ENCODE measurements around the gene ABCB9. TPM values are rescaled to one million over a fixed set of nuclear protein-coding genes. Genes with fewer than 3 reads are reported as not detected.

ABCB9 gene
- total RNA-seq, 1 experiment from 2014 or later, result 4.6 TPM

GRCh38 chr12:122948605-122949004, 17.7 kb downstream of the ABCB9 start:
- no peaks in the 10 kb centered on the region for H3K79me1 ChIP-seq (ENCODE audit: insufficient read depth, low read depth, low read length, poor library complexity, severe bottlenecking)
- H3K18ac ChIP-seq (ENCODE audit: insufficient read length, low read depth, low read length), result no peak overlapping the region
- no peak overlapping the region for H4K91ac ChIP-seq (ENCODE audit: insufficient read length, low read depth, low read length)
- no peaks in the 10 kb centered on the region for H3K23me2 ChIP-seq (ENCODE audit: insufficient read length, low read depth, low read length, poor library complexity, severe bottlenecking)
- Mint-ChIP-seq H3K4me1 (peaks cover 0 to 11% of the 10 kb centered on the region in 2 experiments; a peak in 2 of 4 replicates), H3K9me3 (no peaks in the 10 kb centered on the region), H3K36me3 (ENCODE audit: insufficient read depth in 1 of 3, low read depth in 3 of 3) (no peaks in the 10 kb centered on the region), H3K27ac (no peak overlapping the region), H3K4me3 (no peak overlapping the region), H3K27me3 (ENCODE audit: low read depth) (peaks cover 73% of the 10 kb centered on the region)
- no peak overlapping the region for H2AK5ac ChIP-seq (ENCODE audit: insufficient read length, low read length)
- H3K9ac ChIP-seq (ENCODE audit: extremely low read depth, insufficient read length, low read length), result no peak overlapping the region
- no peak overlapping the region for H4K5ac ChIP-seq (ENCODE audit: insufficient read length, low read depth, low read length)
- H3K9me3 ChIP-seq (ENCODE audit: control insufficient read depth, low read depth, low read length), result no peaks in the 10 kb centered on the region
- H3K79me2 ChIP-seq (ENCODE audit: insufficient read depth, low read length), result no peaks in the 10 kb centered on the region
- peaks cover 3% of the 10 kb centered on the region for H4K20me1 ChIP-seq (ENCODE audit: control insufficient read depth, insufficient read depth, insufficient read length)
- H2BK120ac ChIP-seq (ENCODE audit: low read depth, low read length, poor library complexity, severe bottlenecking), result no peak overlapping the region
- H3K14ac ChIP-seq (ENCODE audit: insufficient read depth, low read length), result no peak overlapping the region; the same call in 1 of the 2 replicates
- no peak overlapping the region for H2BK12ac ChIP-seq (ENCODE audit: insufficient read length, low read depth, low read length)
- H2BK15ac ChIP-seq (ENCODE audit: low read depth, low read length), result no peak overlapping the region
- H3K4ac ChIP-seq (ENCODE audit: low read depth, low read length), result no peak overlapping the region
- no peak overlapping the region for H2BK5ac ChIP-seq (ENCODE audit: insufficient read length, low read length)
- no peak overlapping the region for H4K8ac ChIP-seq (replicated peaks; ENCODE audit: insufficient read length, low read depth, low read length)
- H3K4me2 ChIP-seq (ENCODE audit: insufficient read depth, insufficient read length, low read length), result no peak overlapping the region
- no peak for TF ChIP-seq CTCF (conservative IDR thresholded peaks at IDR 0.05)
- no peak overlapping the region for H3K27ac ChIP-seq (ENCODE audit: insufficient read length, low read depth, low read length)
- H3T11ph ChIP-seq (ENCODE audit: low read length), result no peak overlapping the region
- H2AFZ ChIP-seq (ENCODE audit: low read length), result no peak overlapping the region
- no peak overlapping the region for H3K23ac ChIP-seq (ENCODE audit: insufficient read length, low read depth, low read length)
- H2BK20ac ChIP-seq (ENCODE audit: low read depth, low read length, poor library complexity, severe bottlenecking), result no peak overlapping the region
- no CpG with 5 or more reads among the region's 14 CpGs for WGBS (ENCODE audit: extremely low coverage, insufficient read length, low lambda C conversion rate)
- H3K27me3 ChIP-seq (ENCODE audit: insufficient read depth, low read length), result no peaks in the 10 kb centered on the region
- DNase-seq, result no peak
- H3K56ac ChIP-seq (ENCODE audit: insufficient read length, low read depth, low read length), result no peak overlapping the region
- no peaks in the 10 kb centered on the region for H3K4me1 ChIP-seq (ENCODE audit: insufficient read depth, low read length)
